ENCODE results near the gene FAF1.

DNA sequence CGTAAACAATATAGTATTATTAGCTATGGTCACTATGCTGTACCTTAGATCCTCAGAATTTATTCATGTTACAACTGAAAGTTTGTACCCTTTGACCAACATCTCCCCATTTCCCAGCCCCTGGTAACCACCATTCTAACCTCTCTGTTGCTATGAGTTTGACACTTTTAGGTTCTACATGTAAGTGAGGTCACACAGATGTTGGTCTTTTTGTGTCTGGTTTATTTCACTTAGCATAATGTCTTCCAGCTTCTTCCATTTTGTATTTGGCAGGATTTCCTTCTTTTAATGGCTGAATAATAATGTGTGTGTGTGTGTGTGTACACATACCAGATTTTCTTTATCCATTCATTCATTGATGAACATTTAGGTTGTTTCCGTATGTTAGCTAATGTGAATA lies 139.5 kb downstream of the FAF1 start:
- TF ChIP-seq GATA2 (IDR thresholded peaks at IDR 0.05; ENCODE audit: low read depth, low read length) (no peak), GATA3 (IDR thresholded peaks at IDR 0.05; ENCODE audit: low read depth, low read length) (no peak)

Data from SH-SY5Y (cell line).